ENCODE results near the gene SLC44A1. TPM values are rescaled to one million over a fixed set of nuclear protein-coding genes. Genes with fewer than 3 reads are reported as not detected.
"Not testable (repeated sequence)": the region's sequence is repeated elsewhere in the genome, so short reads cannot be mapped to it uniquely, and the experiment has no call there.

SLC44A1 gene
- polyA plus RNA-seq, 3 donors: 10.8 to 16.6 (median 11.6) TPM

DNA sequence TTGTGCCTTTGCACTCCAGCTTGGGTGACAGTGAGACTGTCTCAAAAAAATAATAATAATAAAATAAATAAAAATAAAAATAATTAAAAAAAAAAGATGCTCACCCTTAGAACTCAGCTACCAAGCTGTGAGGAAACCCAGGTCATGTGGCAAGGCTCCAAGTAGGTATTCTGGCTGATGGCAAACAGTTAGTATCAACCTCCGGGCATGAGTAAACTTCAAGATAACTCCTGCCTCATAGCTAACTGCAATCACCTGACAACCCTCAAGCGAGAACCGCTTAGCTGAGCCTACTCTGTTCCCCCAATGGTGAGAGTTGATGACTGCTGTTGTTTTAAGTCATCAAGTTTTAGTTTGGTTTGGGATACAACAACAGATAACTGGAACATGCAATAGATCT, 6.1 kb upstream of the SLC44A1 start:
- no peak overlapping the region for H3K27ac ChIP-seq (ENCODE audit: low read depth, low read length)
- 34 to 94% (median 90%) methylated on average over 3 of the region's 3 CpGs for WGBS, 3 donors

DNA sequence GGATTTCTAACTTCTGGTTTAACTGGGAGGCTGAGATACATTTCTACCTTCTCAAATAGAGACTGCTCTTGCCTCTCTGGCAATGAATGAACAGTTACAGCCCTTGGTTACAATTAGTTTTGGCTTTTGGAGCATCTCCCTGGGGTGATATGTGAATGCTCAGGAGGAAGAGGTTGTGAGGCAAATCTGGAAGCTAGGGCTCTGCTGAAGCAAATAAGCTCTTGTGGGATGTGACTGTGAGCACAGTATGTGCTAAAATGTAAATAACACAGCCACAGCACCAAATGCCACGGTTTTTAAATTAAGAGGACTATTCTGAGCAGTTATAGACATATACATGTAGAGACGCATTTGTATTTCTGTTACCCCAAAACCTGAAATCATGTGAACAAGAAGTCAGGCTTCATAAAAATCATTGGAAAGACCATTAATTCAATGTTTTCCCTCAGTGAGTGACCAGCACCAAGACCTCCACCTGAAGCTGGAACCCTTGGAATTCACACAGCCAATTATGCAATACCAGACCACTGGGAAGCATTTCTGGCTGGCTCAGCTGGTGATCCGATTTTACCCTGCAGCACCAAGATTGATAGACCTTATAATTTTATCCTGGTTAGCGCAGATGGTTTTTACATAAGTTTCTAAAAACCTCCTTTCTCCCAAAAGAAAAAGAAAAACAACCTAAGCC, 3.0 kb upstream of the SLC44A1 start:
- H3K27ac ChIP-seq (ENCODE audit: low read depth, low read length): no peak overlapping the region
- WGBS, 3 donors: 57 to 78% (median 62%) methylated on average over 4 of the region's 4 CpGs

DNA sequence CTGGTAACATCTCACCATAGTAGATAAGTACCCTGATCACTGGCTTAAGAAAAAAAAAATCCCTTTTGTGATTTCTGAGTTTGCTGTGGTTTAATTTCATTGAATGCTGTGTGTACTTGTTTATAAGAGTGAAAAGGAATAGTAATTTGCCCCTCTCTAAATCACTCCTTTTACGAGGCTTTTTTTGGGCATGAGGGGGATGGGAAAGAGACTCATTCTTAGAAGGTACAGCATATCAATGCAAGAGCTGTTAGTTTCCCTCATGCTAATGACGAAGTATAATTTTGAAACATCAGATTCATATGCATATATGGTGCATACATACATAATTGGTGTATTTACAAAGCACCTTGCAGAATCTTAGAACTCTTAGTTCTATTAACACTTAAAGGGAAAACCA, 2.4 kb upstream of the SLC44A1 start:
- 60 to 71% (median 66%) methylated on average over 2 of the region's 2 CpGs for WGBS, 3 donors

DNA sequence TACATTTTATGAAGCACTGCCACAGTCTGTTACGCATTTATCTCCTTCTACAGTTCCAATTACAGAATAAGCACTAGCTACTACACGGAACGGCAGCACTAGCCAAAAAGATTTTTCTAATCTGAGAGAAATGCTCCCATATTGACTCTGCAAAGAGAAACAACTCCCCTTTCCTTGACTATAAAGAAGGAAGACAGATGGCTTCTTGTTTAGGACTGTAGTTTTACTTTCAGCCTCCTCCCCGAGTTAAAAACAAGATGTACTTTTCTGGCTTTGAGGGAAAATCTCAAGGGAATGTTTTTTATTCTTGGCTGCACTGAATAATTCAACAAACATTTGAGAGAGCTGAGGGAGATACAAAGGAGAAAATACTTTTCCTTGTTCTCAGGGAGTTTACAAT, 1.9 kb upstream of the SLC44A1 start:
- H3K27ac ChIP-seq (ENCODE audit: low read depth, low read length): no peak overlapping the region
- 19 to 31% (median 24%) methylated on average over 4 of the region's 4 CpGs for WGBS, 3 donors

More for the DNA sequence above, 2.4 kb upstream of the SLC44A1 start:
- no peak overlapping the region for H3K27ac ChIP-seq (ENCODE audit: low read depth, low read length)

DNA sequence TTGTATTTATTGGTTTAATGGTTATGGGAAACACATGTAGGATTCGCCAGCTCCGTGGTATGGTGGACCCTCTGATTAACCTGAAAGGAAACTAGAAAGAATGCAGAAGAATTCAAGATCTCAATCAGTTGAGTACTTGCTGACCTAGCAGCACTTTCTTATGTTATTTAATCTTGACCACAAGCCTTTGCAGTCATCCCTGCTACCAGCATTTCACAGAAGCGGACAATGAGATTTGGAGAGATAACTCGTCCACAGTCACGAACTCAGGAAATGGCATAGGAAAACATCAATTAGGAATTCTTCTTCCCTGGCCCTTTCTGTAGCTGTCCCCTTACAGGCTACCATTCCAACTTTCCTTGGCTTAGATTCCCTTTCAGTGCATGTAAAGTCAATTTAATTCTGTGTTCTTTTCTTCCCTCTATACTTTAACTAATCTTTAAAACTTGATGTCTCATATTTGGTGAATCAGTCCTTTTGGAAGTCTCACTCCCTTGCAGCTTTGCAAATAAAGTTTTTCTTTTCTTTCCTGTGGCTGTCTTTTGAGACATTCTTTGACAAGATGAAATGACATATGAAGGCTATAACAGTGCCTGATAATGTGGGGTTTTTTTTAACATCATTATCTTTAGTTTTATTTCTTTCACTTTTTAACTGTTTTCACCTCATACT, 1.3 kb upstream of the SLC44A1 start:
- WGBS, 3 donors: 43 to 59% (median 54%) methylated on average over 5 of the region's 5 CpGs
- no peak overlapping the region for H3K27ac ChIP-seq (ENCODE audit: low read depth, low read length)

DNA sequence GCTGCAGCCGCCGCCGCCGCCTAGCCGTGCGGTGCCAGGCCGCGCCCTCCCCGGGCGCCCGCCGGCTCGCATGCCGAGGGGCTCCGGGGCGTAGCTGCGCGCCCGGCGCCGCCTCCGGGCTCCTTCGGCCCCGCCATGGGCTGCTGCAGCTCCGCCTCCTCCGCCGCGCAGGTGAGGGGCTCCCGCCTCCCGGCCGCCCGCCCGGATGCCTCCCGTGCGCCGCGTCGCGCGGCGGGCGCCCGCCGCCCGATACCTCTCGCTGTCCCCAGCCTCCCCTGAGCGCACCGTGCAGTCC, 230 bp downstream of the SLC44A1 start:
- no peak overlapping the region for H3K27ac ChIP-seq (ENCODE audit: low read depth, low read length)
- WGBS, 3 donors: 0 to 1% (median 1%) methylated on average over 18 to 48 of the region's 48 CpGs

DNA sequence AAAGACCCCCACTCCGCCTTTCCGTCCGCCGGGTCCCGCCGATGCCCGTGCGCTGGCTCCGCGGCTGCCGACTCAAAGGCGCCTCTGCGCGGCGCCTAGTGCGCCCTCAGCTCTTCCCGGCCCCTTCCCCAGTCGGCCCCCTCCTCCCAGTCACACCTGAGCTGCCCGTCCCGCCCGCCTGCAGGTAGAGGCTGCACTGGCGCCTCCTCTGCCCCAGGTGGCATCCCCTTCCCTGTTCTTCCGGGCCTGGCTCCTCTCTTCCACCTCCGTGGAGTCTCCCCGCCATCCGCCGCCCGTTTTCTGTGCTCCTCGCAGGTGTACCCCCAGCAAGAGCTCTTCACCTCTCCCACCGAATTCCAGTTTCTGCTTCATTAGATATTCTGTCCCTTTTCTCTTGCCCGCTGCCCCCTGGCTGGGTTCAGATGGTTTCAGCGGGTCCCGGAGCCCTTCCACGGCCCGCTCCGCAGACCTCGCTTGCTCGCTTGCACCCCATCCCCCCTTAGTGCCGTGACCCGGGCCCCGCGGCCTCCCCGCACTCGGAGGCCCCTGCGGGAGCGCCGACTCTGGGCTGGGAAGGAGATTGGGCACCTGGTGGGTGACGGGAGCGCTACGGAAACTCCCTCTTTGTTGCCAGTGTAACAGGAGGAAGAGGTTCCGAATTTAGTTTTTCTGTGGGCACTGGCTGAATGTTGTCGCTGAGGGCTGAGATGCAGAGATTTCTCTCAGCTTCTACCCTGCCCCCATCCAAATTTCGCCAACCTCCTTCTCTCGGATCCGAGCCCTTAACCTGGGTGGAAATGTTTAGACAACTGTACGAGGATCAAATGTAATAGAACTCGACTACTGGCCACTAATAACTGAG, 809 bp downstream of the SLC44A1 start:
- no peak overlapping the region for H3K27ac ChIP-seq (ENCODE audit: low read depth, low read length)
- WGBS, 3 donors: 0 to 1% (median 0%) methylated on average over 51 to 57 of the region's 57 CpGs

DNA sequence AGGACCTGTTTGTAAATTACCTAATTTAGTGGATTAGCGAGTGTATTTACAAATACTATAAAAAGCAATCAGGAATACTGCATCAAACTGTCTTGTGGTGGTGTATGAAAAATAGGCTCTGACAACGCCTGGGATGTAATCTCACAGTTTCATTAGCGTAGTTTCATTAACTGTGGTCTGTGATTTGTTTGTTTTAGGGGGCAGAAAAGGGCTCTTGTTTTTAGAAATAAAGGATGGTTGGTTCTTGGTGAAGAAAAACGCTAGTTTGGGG, 1.4 kb downstream of the SLC44A1 start:
- 2 to 12% (median 8%) methylated on average over 4 of the region's 4 CpGs for WGBS, 3 donors
- no peak overlapping the region for H3K27ac ChIP-seq (ENCODE audit: low read depth, low read length)

DNA sequence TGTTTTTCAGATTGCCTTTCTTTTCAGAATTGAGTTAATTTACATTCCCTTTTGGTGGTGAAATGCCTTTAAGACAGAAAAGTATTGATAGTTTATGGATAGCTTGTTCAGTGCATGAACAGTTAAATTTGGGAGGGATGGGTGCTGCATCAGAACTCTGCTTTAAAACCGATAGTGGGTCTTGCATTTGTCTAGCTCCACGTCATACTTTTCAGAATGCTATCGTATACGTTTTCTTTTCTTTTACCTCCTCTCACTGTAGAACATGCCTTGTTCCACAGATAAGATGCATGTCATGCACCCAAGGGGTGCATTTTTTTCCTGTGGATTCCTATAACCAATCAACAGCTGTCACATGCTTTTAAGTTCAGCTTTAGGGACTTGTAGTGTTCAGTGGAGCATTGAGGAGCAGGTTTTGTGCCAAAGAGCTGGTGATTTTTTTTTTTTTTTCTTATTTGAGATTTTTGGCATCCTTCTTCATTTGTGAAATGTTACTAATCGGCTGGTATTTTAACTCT, 2.3 kb downstream of the SLC44A1 start:
- WGBS, 3 donors: 63 to 72% (median 69%) methylated on average over 5 of the region's 5 CpGs
- H3K27ac ChIP-seq (ENCODE audit: low read depth, low read length): no peak overlapping the region

DNA sequence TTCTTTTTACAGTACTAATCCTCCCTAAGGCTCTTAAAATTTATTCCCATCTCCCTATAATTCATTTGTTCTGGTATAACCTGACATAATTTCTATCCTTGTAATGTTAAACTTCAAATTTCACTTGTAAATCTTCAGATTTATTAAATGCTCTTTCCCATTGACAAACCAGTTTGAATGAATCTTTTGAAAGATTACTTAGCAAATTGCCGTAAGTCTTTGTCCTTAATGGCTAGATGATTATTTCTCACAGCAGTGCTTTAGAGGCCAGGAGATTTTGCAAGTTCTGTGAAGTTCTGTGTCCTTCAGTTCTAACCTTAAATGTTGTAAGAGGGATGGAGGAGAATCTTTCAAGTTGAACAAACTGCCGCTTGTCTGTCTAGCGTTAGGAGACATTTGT, 4.2 kb downstream of the SLC44A1 start:
- no peak overlapping the region for H3K27ac ChIP-seq (ENCODE audit: low read depth, low read length)
- WGBS, 3 donors: 63 to 82% (median 71%) methylated on average over 3 of the region's 3 CpGs

DNA sequence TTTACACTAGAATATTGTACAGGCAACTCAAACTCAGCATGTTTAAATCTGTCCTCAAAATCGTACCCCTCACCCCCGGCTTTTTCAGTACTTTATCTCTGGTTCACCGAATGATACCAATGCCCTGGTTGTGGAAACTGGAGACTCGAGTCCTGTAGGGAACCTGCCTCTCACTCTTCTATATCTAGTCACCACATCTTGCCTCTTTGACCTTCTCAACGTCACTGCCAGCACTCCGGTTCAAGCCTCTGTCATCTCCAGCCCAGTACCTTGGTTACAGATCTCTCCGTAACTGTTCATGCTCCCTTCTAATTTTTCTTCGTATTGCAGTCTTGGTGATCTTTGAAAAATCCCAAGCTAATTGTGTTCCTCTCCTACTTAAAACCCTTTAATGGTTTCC, 6.7 kb downstream of the SLC44A1 start:
- no peak overlapping the region for H3K27ac ChIP-seq (ENCODE audit: low read depth, low read length)
- 86 to 97% (median 94%) methylated on average over 8 of the region's 8 CpGs for WGBS, 3 donors

DNA sequence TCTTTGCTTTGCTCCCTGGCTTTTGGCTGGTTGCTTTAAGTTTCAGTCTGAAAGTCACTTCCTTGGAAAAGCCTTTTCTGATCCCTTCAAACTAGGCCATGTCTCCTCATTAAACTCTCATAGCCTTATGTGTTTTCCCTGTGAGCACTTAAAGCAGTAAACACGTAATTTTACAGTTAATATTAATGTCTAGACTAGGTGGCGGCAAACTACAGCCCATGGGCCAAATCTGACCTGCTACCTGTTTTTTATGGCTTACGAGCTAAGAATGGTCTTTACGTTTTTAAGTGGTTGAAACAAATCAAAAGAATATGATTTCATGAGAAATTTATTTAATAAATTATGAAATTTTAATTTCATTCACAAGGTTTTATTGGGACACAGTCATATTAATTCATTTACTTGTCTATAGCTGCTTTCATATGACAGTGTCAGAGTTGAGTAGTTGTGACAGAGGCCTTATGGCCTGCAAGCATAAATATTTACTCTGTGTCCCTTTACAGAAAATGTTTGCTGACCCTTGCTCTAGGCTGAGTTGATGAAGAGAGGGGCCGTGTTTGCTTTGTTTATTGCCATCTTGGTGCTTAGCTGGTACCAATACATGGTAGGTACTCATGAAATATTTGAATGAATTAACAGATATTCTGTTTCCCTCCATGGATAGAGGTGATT, 7.4 kb downstream of the SLC44A1 start:
- H3K27ac ChIP-seq (ENCODE audit: low read depth, low read length): no peak overlapping the region
- 79 to 95% (median 95%) methylated on average over 5 of the region's 5 CpGs for WGBS, 3 donors

DNA sequence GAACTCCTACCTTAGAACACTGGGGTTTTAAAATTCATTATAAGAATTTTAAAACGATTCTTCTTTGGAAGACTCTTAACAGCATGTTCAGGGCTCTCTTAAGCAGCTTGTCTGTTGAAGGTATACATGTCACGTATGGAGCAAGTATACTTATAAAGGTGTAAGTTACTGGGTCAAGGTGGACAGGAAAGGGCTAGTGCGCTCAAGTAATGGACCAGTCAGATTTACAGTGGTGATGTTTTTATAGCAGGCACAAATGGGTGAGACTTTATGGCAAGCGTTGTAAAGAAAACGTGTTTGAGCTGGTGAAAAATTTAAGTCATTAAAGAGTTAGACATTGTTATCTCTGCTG, 7.9 kb downstream of the SLC44A1 start:
- H3K27ac ChIP-seq (ENCODE audit: low read depth, low read length): no peak overlapping the region
- 88 to 94% (median 89%) methylated on average over 5 of the region's 5 CpGs for WGBS, 3 donors

DNA sequence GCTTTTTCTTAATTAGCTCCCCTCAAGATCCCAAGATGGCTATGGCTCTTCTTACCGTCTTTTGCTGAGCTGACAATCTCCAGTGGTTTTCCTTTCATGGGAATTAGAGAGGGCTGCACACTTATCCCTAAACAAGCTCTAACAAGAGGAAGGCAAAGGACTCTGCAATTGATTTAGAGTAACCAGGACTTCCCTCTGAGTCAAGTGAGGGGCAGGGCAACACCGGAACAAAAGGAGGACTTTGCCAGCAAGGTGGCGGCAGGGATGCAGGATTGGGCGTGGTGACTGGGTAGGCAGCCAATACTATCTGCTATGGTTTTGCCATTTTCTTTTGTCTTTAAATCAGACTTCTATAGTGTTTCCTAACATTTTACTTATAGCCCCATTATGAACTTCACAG, 9.8 kb downstream of the SLC44A1 start:
- H3K27ac ChIP-seq (ENCODE audit: low read depth, low read length): no peak overlapping the region
- WGBS, 3 donors: 70 to 89% (median 87%) methylated on average over 4 of the region's 4 CpGs

DNA sequence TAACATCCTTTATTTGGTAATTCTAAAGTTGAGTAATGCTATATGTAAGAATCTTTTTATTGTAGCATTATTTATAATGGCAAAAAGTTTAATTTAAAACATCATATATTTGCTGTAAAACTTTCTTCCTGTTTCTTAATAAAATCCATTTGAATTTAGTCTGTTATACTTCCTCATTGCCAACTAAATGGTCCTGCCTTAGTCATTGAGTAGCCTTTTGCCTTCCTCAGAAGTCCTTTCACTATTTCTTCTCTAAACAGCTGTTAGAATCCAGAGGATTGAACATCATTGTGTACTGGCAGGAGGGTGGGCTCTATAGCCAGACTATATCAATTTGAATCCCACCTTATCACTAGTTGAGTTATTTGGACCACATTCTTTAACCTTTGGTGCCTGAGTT, 11.0 kb downstream of the SLC44A1 start:
- no peak overlapping the region for H3K27ac ChIP-seq (ENCODE audit: low read depth, low read length)

DNA sequence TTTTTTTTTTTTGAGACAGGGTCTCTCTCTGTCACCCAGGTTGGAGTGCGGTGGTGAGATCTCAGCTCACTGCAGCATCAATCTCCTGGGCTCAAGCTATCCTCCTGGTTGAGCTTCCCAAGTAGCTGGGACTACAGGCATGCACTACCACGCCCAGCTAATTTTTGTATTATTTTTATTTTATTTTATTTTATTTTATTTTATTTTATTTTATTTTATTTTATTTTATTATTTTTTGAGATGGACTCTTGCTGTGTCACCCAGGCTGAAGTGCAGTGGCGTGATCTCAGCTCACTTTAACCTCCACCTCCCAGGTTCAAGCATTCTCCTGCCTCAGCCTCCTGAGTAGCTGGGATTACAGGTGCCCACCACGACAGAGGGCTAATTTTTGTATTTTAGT, 12.1 kb downstream of the SLC44A1 start:
- WGBS, 3 donors: 98 to 100% (median 99%) methylated on average over 4 of the region's 4 CpGs
- H3K27ac ChIP-seq (ENCODE audit: low read depth, low read length): not testable (repeated sequence)

DNA sequence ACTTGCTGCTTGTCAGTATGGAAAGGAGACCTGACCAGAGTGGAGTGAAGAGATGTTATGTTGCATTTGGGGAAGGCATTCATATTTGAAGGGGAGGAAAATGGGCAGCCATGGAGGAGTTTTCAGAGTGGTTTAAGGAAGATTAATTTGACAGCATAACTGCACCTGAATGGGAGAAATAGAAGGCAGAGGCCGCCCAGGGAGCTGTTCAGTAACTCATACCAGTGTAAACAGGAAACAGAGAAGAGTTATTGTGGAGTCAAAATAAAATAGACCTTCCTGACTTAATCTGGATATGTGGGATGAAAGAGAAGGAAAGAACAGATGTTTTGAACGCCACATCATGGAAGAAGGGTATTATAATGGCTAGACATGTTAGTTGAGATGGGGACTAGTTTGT, 13.4 kb downstream of the SLC44A1 start:
- H3K27ac ChIP-seq (ENCODE audit: low read depth, low read length): no peak overlapping the region
- 69 to 94% (median 81%) methylated on average over 2 of the region's 2 CpGs for WGBS, 3 donors

DNA sequence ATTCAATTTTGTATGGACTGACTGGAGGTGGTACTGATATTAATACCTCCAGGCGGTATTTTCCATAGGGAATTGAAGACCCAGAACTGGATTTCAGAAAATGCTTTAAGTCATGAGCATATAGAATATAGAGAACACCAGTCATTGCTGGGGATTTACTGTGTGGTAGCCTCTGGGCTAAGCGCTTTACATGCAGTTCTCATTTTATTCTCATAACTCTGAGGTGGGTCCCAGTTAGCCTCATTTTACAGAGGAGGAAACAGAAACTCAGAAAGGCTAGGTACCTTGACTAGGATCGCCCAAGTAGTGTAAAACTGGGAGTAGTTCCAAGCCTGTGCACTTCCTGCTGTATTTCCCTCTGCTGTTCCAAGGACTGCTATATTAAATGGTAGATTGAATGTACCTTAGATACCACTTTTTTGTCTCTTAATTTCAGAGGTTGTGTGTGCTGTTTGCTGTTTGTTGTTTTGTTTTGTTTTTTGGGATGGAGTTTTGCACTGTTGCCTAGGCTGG, 13.8 kb downstream of the SLC44A1 start:
- 69 to 77% (median 76%) methylated on average over 3 of the region's 3 CpGs for WGBS, 3 donors
- H3K27ac ChIP-seq (ENCODE audit: low read depth, low read length): no peak overlapping the region

DNA sequence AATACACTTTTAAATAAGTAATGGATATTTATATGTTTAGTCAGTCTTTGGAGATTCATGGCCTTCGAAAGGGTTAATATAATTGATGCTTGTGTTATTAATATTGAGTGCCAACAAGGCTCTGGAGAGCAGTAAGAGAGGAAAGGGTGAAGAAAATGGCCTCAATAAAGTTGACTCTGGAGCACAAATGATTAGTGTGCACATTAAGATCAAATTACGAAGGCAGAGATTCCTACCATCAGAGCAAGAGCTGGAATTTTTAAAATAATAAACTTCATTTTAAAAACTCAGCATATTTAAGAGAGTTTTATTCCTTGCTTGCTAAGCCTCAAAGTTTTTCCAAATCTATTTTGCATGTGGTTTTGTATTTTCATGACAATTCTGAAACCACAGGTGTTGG, 14.8 kb downstream of the SLC44A1 start:
- WGBS, 3 donors: 41 to 67% (median 62%) methylated on average over 2 of the region's 2 CpGs
- H3K27ac ChIP-seq (ENCODE audit: low read depth, low read length): no peak overlapping the region
